ENCODE measurements around the gene CLPTM1.
"Not testable (repeated sequence)": the region's sequence is repeated elsewhere in the genome, so short reads cannot be mapped to it uniquely, and the experiment has no call there.

The CLPTM1 gene

GRCh38 chr19:44968670-44969069 is 13.5 kb downstream of the CLPTM1 start:
- no peak for ATAC-seq
- TF ChIP-seq OSR1 (CRISPR knock-in tag; IDR thresholded peaks at IDR 0.05), result no peak
- TF ChIP-seq ESRRG (CRISPR knock-in tag; IDR thresholded peaks at IDR 0.05), result no peak
- no peak for TF ChIP-seq POU6F1 (CRISPR knock-in tag; IDR thresholded peaks at IDR 0.05; ENCODE audit: borderline replicate concordance, low read depth)
- TF ChIP-seq CSRNP3 (CRISPR knock-in tag; IDR thresholded peaks at IDR 0.05), result no peak
- TF ChIP-seq ARNTL (CRISPR knock-in tag; IDR thresholded peaks at IDR 0.05; ENCODE audit: borderline replicate concordance, low read depth), result no peak
- no peak for TF ChIP-seq CREB5 (CRISPR knock-in tag; IDR thresholded peaks at IDR 0.05; ENCODE audit: low read depth)
- no peak for TF ChIP-seq SNAI2 (CRISPR knock-in tag; IDR thresholded peaks at IDR 0.05)
- no peak for TF ChIP-seq ZNF565 (CRISPR knock-in tag; conservative IDR thresholded peaks at IDR 0.05; ENCODE audit: low read depth)
- TF ChIP-seq ZC3H10 (CRISPR knock-in tag; IDR thresholded peaks at IDR 0.05), result no peak
- no peak for TF ChIP-seq ZNF70 (CRISPR knock-in tag; IDR thresholded peaks at IDR 0.05)
- TF ChIP-seq PPARA (CRISPR knock-in tag; IDR thresholded peaks at IDR 0.05; ENCODE audit: borderline replicate concordance), result no peak
- no peak for TF ChIP-seq CSDC2 (CRISPR knock-in tag; IDR thresholded peaks at IDR 0.05)
- TF ChIP-seq TCF4 (CRISPR knock-in tag; IDR thresholded peaks at IDR 0.05; ENCODE audit: borderline replicate concordance), result no peak
- TF ChIP-seq ZFP30 (CRISPR knock-in tag; IDR thresholded peaks at IDR 0.05), result no peak
- no peak for TF ChIP-seq PATZ1 (CRISPR knock-in tag; IDR thresholded peaks at IDR 0.05; ENCODE audit: borderline replicate concordance)
- TF ChIP-seq BACH2 (CRISPR knock-in tag; IDR thresholded peaks at IDR 0.05; ENCODE audit: borderline replicate concordance), result no peak
- no peak for TF ChIP-seq RARB (CRISPR knock-in tag; IDR thresholded peaks at IDR 0.05)

- ATAC-seq, result no peak
- no peak for TF ChIP-seq ZNF70 (CRISPR knock-in tag; IDR thresholded peaks at IDR 0.05)
- no peak for TF ChIP-seq TOX (CRISPR knock-in tag; IDR thresholded peaks at IDR 0.05; ENCODE audit: borderline replicate concordance)
- TF ChIP-seq CREB5 (CRISPR knock-in tag; IDR thresholded peaks at IDR 0.05; ENCODE audit: low read depth), result no peak
- TF ChIP-seq TSHZ2 (CRISPR knock-in tag; IDR thresholded peaks at IDR 0.05), result no peak
- TF ChIP-seq PATZ1 (CRISPR knock-in tag; IDR thresholded peaks at IDR 0.05; ENCODE audit: borderline replicate concordance), result no peak
- TF ChIP-seq ZNF565 (CRISPR knock-in tag; conservative IDR thresholded peaks at IDR 0.05; ENCODE audit: low read depth), result no peak
Observed at GRCh38 chr19:44969437-44969836, 14.3 kb downstream of the CLPTM1 start.

GRCh38 chr19:44971451-44971850 is 16.3 kb downstream of the CLPTM1 start:
- ATAC-seq, result not testable (repeated sequence)
